GM19193 (cell line): Measurements from ENCODE around the gene MEIOSIN.

ENCODE experiments used
- POLR2A ChIP-seq: IDR thresholded peaks from 4 replicates; pipeline ENCODE4 v1.6.1; 2011; ENCODE audit not compliant: insufficient read depth, insufficient read length; ENCODE audit errors: extremely low read depth

The MEIOSIN gene

GRCh38 chr19:45733160-45733810, at the start of gene MEIOSIN:
Gene MEIOSIN, plus strand, starts transcription at chr19:45733439. Its CDS starts 1,938 bp downstream, at chr19:45735377.
- TF ChIP-seq POLR2A: no peak

GRCh38 chr19:45687599-45687998, 45.6 kb upstream of the MEIOSIN start:
- no peak for TF ChIP-seq POLR2A

GRCh38 chr19:45691516-45692186, 41.6 kb upstream of the MEIOSIN start, which contains the start of gene SNRPD2:
Gene SNRPD2, minus strand, starts transcription at chr19:45691953. Its CDS starts 65 bp downstream, at chr19:45691888.
- peak; percentile 97 for TF ChIP-seq POLR2A

- peak; percentile 93 for TF ChIP-seq POLR2A
Observed at GRCh38 chr19:45692187-45693105, 40.8 kb upstream of the MEIOSIN start, which contains the start of gene QPCTL. Gene QPCTL, plus strand, starts transcription at chr19:45692666. Its CDS starts 38 bp downstream, at chr19:45692704.

GRCh38 chr19:45693106-45693788, 40.0 kb upstream of the MEIOSIN start:
- no peak for TF ChIP-seq POLR2A

- TF ChIP-seq POLR2A: no peak
Observed at GRCh38 chr19:45701676-45702075, 31.6 kb upstream of the MEIOSIN start.

- no peak for TF ChIP-seq POLR2A
Observed at GRCh38 chr19:45705115-45705514, 28.1 kb upstream of the MEIOSIN start.

GRCh38 chr19:45705710-45706415, 27.4 kb upstream of the MEIOSIN start:
- TF ChIP-seq POLR2A: no peak

- TF ChIP-seq POLR2A: no peak
Observed at GRCh38 chr19:45710356-45711130, 22.7 kb upstream of the MEIOSIN start.

GRCh38 chr19:45711851-45712698, 21.2 kb upstream of the MEIOSIN start:
- no peak for TF ChIP-seq POLR2A

- TF ChIP-seq POLR2A: no peak
Observed at GRCh38 chr19:45712699-45713067, 20.6 kb upstream of the MEIOSIN start.

GRCh38 chr19:45713141-45713540, 20.1 kb upstream of the MEIOSIN start:
- no peak for TF ChIP-seq POLR2A
